ENCODE measurements around the gene TBC1D12.

DNA sequence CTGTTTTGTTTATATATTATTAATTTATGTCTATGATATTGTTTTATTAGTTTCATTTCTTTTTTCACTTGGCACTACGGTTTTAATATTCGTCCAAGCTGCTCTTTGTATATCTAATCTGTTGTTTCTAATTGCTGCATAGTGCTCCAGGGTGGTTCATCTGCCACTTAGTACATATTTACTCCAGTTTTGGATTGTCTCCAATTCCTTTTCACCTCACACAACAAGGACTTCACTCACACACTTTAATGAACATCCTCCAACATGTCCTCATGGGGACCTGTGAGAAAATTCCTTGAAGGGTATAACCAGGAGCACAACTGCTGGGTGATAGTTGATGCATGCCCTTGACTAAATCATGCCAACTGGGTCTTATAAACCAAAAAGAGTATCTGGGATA is 25.5 kb upstream of the TBC1D12 start:
- no peak for TF ChIP-seq POLR2AphosphoS5 (IDR thresholded peaks at IDR 0.05)
- TF ChIP-seq, protein P1, sequence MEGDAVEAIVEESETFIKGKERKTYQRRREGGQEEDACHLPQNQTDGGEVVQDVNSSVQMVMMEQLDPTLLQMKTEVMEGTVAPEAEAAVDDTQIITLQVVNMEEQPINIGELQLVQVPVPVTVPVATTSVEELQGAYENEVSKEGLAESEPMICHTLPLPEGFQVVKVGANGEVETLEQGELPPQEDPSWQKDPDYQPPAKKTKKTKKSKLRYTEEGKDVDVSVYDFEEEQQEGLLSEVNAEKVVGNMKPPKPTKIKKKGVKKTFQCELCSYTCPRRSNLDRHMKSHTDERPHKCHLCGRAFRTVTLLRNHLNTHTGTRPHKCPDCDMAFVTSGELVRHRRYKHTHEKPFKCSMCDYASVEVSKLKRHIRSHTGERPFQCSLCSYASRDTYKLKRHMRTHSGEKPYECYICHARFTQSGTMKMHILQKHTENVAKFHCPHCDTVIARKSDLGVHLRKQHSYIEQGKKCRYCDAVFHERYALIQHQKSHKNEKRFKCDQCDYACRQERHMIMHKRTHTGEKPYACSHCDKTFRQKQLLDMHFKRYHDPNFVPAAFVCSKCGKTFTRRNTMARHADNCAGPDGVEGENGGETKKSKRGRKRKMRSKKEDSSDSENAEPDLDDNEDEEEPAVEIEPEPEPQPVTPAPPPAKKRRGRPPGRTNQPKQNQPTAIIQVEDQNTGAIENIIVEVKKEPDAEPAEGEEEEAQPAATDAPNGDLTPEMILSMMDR (IDR thresholded peaks at IDR 0.05): no peak
- TF ChIP-seq POLR2A (IDR thresholded peaks at IDR 0.05): no peak
